ENCODE results near the gene ACBD6.
"Not testable (repeated sequence)": the region's sequence is repeated elsewhere in the genome, so short reads cannot be mapped to it uniquely, and the experiment has no call there.

Gene ACBD6

DNA sequence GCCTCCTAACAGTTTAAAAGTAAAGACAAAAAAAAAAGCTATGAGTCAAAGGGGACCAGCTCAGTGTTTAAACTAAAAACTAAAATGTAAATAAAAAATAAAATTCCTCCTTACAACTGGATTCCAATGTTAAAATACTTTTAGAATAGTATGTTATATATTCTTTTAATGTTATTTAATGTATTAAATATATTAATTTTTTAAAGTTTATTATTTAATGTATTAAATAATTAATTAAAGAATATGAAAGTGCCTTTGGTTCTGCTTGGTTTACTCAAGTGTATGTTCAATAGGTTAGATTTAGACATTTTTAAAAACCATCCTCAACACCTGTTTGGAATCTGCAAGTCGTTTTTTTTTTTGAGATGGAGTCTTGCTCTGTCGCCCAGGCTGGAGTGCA lies 13.1 kb downstream of the ACBD6 start:
- DNase-seq (ENCODE audit: low spot score) = no peak

DNA sequence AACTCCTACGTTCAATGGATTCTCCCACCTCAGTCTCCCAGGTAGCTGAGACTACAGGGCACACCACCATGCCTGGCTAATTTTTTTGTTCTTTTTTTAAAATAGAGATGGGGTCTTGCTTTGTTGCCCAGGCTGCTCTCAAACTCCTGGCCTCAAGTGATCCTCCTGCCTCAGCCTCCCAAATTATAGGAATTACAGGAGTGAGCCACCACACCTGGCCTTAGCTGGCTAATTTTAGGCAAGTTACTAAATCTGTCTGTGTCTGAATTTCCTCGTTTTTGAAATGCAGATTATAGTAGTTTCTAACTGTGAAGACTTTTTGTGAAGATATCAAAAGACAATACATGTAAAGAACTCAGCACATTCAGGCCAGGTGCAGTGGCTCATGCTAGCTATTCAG lies 13.7 kb downstream of the ACBD6 start:
- no peak for DNase-seq (ENCODE audit: low spot score)

DNA sequence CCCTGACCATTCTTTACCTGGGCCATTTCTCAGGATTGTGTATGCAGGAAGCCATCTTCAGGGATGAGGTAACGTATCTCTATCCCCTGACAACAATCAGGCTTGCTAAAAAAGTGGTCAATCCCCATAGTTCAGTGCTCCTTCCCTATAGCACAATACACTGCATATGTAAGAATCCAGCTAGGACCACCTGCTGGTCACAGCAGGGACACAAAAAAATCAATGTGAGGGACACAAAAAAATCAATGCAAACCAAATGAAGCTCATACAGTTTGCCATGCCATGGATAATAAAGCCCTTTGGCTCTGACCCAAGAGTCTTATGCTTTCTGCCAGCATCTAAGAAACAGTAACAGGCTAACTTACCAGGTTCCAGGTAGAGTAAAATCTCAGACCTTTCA lies 16.3 kb downstream of the ACBD6 start:
- no peak for DNase-seq (ENCODE audit: low spot score)

DNA sequence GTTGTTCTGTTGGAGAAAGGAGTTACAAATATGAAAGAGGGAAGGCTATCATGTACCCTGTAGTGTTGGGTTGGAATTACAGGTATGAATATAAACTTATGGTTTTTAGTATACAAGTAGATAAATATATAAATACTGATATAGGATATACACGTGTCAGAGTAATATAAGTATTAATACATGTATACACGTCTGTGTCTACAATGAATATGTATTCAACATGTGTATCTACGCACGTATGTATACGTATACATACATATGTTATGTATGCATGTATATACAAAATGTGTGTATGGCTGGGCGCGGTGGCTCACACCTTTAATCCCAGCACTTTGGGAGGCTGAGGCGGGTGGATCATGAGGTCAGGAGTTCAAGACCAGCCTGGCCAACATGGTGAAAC lies 17.9 kb downstream of the ACBD6 start:
- no peak for DNase-seq (ENCODE audit: low spot score)

DNA sequence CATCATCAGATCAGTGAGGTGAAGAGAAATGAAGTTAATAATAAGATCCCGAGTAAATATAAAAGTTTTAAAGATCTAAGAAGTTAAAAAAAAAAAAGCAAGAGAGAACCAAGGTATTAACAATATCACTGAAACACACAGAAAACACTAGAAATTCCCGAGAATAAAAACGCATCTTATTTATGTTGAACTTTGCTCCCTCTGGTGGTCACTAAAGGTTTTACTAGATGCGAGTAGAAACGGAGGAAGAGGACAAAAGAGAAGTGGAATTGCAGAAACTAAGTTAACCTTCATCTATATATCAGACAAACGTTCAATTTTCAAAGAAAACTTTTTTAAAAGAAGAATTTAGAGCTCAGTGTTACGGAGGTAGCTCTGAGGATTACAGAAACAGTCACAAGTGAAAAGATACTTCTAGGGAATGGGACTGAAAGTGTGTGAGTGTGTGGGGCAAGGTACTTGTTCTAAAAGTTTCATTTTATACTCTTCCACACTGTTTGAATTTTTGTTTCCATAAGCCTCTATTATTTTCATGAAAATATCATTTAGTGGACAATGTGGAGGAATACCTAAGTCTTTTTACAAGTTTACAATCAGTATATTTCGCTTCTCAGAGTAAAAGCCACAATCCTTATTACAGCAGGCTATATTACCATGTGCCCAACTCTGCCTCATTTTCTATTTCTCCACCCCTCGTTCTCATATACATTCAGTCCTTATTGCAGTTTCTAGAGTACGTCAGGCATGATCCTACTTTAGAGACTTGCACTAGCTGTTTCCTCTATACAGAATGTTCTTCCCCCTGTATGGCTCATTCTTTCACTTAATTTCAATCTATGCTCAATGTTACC lies 19.7 kb downstream of the ACBD6 start:
- no peak for DNase-seq (ENCODE audit: low spot score)

DNA sequence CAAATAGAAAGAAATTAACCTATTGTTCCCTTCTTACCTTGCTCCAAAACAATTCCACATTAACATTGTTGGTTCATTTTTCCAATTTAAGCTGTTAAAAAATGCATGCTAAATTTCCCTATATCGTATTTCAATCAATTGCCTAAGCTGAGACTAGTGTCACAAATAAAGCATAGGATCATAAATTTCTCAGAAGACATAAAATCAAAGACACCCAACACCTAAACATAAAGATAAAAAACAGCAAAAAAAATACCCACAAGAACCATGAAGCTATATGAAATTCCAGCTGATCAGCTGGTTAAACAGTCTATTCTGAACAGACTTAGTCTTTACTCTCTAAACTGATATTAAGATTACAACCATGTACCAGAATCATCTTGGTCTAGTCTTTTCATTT lies 32.3 kb downstream of the ACBD6 start:
- no peak for DNase-seq (ENCODE audit: low spot score)

DNA sequence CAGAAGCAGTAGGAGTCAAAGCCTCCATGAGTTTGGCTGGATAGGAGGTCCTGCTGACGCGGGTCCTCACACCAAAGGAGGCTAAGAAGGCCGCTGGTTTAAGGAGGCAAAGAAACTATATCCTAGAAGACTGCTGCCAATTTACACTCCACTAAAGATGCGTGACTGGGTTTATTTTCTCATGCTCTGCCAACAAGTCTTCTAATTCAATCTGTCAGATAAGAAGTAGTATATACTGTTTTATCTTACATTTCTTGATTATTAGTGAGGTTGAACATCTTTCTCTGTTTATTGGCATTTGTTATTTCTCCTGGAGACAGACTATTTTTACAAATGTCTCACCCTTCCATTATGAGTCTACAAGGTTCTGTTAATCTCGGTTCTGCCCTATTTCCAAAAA lies 34.1 kb downstream of the ACBD6 start:
- DNase-seq (ENCODE audit: low spot score) = no peak

DNA sequence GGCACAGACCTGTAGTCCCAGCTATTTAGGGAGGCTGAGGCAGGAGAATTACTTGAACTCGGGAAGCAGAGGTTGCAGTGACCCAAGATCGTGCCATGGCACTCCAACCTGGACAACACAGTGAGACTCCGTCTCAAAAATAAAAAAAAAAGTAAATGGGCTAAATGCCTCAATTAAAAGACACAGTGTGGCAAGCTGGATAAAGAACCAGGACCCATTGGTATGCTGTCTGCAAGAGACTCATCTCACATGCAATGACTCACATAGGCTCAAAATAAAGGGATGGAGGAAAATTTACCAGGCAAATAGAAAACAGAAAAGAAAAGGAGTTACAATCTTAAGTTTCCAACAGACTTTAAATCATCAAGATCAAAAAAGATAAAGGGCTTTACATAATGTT lies 40.3 kb downstream of the ACBD6 start:
- DNase-seq (ENCODE audit: low spot score) = no peak

DNA sequence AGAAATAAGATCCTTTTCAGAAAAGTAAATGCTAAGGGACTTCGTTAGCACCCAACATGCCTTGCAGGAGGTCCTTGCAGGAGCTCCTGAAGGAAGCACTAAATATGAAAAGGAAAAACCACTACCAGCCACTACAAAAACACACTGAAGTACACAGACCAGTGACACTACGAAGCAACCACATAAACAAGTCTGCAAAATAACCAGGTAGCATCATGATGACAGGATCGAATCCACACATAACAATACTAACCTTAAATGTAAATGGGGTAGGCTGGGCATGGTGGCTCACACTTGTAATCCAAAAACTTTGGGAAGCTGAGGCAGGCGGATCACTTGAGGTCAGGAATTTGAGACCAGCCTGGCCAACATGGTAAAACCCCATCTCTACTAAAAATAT lies 40.7 kb downstream of the ACBD6 start:
- not testable (repeated sequence) for DNase-seq (ENCODE audit: low spot score)

DNA sequence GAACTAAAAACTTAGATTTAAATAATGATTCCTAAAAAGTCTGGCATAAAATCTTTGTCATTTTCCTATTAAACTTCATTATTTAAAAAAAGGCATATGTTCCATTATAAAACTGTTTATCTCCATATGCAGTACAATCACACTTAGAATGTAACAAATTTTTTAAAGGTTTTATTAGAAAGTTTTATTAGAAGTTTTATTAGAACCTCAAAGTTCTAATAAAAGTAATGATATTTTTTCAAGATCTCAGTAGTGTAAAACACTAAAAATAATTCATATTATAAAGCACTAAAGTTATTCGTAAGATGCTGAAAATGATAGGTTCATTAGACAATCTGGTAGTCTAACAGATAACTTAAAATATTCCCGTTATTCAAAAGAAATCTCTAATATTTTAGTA lies 43.6 kb downstream of the ACBD6 start:
- DNase-seq (ENCODE audit: low spot score) = no peak

DNA sequence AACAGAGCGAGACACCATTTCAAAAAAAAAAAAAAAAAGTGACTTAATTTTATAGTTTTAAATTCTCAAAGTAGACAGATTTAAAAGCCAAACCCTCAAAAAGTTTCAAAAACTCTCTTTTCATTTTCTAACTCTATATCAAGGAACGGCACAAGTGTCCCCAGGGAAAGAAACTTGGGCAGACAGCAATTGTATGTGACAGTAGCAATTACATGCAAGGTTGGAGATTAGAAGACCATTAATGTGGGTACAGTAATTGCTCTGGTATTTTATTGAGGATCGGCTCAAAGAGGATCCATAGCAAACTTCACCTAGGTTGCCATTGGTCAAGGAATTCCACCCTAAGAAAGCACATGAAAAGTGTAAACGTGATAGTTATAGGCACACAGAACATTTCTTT lies 46.2 kb downstream of the ACBD6 start:
- no peak for DNase-seq (ENCODE audit: low spot score)

DNA sequence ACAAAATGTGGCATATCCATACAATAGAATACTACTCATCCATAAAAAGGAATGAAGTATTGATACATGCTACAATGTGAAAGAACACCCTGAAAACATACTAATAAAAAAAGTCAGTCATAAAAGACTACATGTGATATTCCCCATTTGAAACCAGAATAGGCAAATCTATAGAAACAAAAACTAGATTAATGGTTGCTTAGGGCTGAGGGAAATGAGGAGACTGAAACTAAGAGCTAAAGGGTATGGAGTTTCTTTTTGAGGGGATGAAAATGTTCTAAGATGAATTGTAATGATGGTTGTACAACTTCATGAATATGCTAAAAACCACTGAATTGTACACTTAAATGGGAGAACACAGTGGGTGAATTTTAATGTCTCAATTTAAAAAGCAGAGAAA lies 50.9 kb downstream of the ACBD6 start:
- DNase-seq (ENCODE audit: low spot score) = no peak

DNA sequence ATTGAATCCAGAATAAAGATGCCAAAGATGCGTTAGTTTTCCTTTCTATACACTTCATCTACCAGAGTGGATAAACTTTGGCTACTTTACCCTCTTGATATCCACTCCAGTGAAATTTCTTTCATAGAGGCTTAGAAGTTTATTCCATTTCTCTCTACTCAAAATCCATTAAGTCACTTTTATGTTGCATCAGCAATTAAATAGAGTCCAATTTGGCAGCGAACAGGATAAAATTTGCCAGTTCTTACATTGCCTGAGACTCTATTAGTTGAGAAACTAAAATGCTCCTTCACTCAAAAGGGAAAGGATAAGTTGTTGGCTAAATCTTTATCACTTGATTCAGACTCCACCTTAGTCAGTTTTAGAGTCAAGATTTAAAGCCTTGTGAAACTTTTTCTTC lies 57.9 kb downstream of the ACBD6 start:
- DNase-seq (ENCODE audit: low spot score) = no peak

DNA sequence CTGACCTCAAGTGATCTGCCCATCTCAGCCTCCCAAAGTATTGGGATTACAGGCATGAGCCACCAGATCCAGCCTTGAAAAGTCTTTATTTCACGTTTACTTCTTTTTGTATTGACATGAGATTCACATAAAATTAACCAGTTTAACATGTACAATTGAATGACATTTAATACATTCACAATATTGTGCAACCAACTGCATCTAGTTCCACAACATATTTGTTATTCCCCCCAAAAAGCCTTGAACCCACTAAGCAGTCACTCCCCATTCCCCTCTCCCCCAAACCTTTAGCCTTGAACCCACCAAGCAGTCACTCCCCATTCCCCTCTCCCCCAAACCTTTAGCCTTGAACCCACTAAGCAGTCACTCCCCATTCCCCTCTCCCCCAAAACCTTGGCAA lies 62.0 kb downstream of the ACBD6 start:
- no peak for DNase-seq (ENCODE audit: low spot score)

DNA sequence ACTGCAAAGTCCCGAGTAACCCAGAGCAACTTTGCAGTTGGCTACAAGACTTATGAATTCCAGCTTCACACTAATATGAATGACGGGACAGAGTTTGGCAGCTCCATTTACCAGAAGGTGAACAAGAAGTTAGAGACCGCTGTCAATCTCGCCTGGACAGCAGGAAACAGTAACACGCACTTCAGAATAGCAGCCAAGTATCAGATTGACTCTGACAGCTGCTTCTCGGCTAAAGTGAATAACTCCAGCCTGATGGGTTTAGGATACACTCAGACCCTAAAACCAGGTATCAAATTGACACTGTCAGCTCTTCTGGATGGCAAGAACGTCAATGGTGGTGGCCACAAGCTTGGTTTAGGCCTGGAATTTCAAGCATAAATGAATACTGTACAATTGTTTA lies 66.8 kb downstream of the ACBD6 start:
- DNase-seq (ENCODE audit: low spot score) = no peak

DNA sequence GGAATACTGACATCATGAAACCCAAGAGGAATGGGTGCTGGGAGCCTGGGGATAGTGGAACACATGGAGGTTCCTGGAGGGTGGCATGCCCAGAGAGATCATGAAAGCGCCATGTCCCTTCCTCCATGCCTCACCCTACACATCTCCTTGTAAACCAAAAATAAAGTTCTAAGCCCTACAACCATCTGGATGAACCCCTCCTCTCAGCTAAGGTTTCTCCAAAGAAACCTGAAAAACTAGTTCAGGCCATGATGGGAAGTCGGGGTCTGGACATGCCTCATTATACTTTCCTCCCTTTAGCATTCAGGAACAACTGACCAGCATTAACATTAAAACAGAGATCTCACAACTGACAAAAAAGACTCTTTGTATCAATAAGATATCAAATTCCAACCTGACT lies 68.5 kb downstream of the ACBD6 start:
- no peak for DNase-seq (ENCODE audit: low spot score)

DNA sequence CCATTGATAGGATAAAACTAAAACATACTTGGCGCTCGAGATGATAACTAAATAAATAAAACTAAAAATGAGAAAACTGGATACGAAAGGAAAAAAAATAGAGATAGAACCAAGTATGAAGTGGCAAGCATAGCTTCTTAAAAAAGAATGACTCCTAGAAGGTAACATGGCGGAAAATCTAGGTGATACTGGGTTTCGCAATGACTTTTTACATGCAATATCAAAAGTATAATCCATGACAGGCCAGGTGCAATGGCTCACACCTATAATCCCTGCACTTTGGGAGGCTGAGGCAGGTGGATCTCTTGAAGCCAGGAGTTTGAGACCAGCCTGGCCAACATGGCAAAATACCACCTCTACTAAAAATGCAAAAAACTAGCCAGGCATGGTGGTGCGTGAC lies 70.7 kb downstream of the ACBD6 start:
- DNase-seq (ENCODE audit: low spot score) = no peak

DNA sequence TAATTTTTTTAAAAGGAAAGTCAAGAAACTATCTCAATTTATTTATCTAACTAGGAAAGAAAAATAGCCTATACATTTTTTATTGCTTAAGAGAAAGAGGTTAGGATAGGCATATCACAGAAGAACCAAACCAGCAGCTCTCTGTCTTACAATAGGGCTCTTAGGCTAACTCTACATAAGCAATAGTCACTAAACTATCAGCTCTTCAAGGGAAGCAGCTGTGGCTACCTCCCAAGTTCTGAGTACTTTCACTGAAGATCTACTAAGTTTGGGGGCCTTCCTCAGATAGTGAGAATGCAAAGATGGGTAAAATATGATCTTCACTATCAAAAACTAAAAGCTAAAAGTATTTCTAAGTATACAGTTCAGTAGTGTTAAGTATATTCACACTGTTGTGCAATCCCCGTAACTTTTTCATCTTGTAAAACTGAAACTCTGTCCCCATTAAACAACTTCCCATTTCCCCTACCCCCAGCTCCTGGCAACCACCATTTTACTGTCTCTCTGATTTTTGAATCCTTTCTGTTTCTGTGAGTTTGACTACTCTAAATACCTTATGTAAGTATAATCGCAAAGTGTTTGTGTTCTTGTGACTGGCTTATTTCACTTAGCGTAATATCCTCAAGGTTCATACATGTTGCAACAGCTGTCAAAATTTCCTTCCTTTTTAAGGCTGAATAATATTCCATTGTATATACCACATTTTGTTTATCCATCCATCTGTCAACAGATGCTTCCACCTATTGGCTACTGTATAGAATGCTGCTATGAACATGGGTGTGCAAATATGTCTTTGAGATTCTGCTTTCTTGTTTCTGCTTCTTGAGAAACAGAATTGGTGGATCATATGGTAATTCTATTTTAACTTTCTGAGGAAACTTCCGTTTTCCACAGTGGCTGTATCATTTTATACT lies 73.3 kb downstream of the ACBD6 start:
- no peak for DNase-seq (ENCODE audit: low spot score)

DNA sequence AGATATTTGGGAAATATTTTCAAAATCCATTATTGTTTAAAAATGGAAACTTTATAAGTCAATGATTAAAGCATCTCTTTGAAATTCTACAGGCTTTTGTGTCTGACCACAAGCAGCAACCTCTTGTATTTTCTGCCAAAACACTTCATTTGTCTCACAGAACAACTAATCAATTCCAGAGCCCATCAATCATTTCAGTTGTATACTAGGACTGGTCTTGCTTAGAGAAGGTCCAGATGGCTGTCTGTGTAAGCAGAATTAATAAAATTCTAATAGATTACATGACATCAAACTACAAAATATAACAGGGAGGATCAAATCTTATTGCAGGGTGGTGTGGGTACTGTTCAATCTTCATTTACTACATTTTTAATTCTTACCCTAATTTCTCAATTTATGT lies 76.4 kb downstream of the ACBD6 start:
- no peak for DNase-seq (ENCODE audit: low spot score)

DNA sequence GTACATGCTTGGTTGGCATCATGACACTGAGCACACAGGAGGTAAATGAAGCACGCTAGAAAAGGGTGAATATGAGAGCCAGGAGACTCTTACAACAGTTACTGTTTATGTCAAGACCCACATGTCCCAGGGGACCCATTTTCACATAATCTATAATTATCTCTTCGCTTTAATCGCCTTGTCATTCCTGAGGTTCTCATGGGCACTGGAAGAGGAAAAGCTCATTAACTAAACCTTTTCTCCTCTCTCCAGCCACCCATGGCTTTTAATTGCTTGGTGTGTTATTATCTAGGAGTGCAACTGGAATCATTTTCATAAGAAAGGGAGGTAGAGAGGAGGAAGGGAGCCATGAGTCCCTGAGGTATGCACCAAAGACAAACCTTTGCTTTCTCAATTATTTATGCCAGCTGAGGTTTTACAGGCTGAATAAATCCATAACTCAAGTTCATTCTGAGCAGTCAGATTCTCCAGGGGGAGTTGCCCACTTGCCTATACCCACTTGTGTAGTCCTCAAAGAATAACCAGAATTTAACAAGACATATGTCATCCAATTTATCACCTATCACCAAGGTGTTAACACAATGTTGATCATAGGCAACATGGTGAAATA lies 77.4 kb downstream of the ACBD6 start:
- DNase-seq (ENCODE audit: low spot score) = no peak

DNA sequence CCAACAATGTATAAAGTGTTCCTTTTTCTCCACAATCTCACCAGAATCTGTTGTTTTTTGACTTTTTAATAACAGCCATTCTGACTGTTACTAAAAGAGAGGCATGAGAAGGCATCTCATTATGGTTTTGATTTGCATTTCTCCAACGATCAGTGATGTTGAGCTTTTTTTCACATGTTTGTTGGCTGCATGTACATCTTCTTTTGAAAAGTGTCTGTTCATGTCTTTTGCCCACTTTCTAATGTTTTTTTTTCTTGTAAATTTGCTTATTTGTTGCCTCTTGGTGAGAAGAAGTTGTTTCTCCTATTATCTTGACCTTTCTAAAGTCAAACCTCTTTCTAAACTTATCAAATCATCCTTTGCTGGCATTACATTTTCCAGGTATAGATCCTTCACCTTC lies 80.8 kb downstream of the ACBD6 start:
- no peak for DNase-seq (ENCODE audit: low spot score)

DNA sequence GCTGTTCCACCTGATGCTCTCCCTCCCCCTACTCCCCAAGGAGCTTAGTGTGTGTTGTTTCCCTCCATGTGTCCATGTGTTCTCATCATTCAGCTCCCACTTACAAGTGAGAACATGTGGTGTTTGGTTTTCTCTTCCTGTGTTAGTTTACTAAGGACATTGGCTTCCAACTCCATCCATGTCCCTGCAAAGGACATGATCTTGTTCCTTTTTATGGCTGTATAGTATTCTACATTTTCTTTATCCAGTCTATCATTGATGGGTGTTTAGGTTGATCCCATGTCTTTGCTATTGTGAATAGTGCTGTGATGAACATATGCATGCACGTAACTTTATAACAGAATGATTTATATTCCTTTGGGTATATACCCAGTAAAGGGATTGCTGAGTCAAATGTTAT lies 81.2 kb downstream of the ACBD6 start:
- not testable (repeated sequence) for DNase-seq (ENCODE audit: low spot score)

Data from HuH-7.5 (cell line).